GM18867 (cell line): ENCODE measurements around the gene PRIM2.
"Not testable (repeated sequence)": the region's sequence is repeated elsewhere in the genome, so short reads cannot be mapped to it uniquely, and the experiment has no call there.

ENCODE experiments used
- ATAC-seq: cut with Tn5 transposase; IDR thresholded peaks from one replicate; pipeline ENCODE4 v1.9.1; 2021; ENCODE audit warnings: mild to moderate bottlenecking, moderate library complexity; ENCODE audit not compliant: unreplicated experiment

The PRIM2 gene, protein sequence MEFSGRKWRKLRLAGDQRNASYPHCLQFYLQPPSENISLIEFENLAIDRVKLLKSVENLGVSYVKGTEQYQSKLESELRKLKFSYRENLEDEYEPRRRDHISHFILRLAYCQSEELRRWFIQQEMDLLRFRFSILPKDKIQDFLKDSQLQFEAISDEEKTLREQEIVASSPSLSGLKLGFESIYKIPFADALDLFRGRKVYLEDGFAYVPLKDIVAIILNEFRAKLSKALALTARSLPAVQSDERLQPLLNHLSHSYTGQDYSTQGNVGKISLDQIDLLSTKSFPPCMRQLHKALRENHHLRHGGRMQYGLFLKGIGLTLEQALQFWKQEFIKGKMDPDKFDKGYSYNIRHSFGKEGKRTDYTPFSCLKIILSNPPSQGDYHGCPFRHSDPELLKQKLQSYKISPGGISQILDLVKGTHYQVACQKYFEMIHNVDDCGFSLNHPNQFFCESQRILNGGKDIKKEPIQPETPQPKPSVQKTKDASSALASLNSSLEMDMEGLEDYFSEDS

DNA sequence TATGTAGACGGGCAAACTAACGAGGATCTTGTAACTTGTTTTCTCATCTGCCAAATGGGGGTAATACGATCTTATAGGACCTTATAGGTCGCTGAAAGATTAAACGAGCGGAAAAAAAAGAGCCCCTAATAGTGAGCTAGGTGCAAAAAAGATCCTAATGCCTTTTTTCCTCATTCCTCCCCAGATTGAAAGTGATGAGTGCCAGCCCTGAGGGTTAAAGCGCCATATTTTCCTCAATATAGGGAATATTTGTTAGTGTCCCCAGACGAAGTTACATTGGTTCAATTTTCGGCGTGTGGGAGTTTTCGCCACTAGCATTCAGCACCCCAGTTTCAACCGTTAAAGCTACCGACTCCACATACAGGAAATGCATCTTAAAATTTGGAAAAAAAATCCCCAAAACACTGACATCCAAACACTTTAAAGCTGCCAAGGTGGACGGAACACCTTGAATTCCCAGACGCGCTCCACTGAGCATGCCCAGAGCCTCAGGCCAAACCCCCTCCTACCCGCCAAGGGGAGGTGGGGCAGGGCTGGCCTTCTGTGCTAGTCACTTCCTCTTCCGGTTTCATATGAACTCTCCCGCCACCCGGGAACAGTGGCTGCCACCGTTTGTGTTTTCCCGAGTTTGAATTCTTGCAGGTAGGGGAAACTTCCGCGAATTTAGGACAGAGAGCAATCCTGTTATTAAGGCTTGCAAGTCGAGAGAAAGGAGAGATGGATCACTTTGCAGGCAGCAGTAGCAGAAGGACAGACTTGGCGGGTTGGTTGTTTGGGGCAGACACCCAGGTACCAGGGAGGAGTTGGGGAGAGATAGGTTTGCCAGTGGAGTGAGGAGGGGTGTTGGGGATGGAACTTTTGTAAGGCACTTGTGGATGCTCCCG, at the start of gene PRIM2:
Gene PRIM2 (plus strand): TSS at position 571 of the 884 bp plus-strand sequence. CDS start 816 bp downstream, outside the sequence.
- peak; percentile 85 for ATAC-seq

DNA sequence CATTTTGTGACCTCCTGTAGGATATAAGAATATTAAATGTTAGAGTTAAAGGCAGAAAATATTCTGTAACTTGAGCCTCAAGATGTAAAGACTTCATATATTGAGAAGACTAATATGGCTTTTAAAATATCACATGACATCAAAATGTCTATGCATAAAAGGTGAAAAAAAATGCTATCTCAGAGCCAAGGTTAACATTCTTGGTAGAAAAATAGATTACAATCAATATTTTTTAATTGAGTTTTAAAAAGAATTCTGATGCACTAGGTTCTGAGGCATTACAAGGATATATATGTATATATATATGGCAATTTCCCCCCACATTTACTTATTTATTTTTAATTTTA, 49.2 kb upstream of the PRIM2 start:
- no peak for ATAC-seq

DNA sequence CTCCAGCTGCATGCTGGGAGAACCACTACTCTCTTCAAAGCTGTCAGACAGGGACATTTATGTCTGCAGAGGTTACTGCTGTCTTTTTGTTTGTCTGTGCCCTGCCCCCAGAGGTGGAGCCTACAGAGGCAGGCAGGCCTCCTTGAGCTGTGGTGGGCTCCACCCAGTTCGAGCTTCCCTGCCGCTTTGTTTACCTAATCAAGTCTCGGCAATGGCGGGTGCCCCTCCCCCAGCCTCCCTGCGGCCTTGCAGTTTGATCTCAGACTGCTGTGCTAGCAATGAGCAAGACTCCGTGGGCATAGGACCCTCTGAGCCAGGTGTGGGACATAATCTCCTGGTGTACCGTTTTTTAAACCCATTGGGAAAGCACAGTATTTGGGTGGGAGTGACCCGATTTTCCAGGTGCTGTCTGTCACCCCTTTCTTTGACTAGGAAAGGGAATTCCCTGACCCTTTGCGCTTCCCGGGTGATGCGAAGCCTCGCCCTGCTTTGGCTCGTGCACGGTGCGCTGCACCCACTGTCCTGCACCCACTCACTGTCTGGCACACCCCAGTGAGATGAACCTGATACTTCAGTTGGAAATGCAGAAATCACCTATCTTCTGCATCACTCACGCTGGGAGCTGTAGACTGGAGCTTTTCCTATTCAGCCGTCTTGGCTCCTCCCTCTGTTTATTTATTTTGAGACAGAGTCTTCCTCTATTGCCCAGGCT, 43.2 kb upstream of the PRIM2 start:
- ATAC-seq, result not testable (repeated sequence)

DNA sequence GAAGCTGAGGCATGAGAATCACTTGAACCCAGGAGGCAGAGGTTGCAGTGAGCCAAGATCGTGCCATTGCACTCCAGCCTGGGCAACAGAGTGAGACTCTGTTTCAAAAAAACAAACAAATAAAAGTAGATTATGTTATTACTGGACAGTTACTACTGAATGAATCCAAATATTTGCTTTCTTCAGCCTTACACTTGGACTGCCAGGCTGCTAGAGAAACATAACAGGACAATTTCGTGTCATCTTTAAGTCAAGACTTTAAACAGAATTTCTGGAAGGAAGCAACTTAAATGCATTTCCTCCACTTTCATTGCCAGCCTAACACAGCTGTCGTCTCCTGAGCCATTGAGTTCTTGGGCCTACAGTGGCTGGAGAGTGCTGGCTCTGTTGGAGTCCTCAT, 42.0 kb upstream of the PRIM2 start:
- ATAC-seq, result no peak

DNA sequence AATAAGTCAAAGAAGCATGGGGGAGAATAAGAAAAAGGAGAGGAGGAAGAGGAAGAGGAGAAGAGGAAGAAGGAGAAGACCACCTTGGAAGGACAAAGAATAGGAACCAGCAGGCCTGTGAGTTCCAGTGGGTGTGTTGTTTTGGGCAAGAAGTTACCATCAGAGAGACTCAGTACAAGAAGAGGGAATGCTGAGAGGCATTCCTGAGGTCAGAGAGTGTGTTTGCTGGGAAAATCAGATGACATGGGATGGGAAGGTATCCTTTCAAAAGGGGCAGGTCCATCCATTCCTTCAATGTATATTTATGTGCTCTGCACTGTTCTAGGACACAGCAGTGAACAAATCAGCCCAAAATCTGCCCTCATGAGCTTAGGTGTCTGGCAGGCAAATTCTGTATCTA, 40.5 kb upstream of the PRIM2 start:
- ATAC-seq, result no peak

DNA sequence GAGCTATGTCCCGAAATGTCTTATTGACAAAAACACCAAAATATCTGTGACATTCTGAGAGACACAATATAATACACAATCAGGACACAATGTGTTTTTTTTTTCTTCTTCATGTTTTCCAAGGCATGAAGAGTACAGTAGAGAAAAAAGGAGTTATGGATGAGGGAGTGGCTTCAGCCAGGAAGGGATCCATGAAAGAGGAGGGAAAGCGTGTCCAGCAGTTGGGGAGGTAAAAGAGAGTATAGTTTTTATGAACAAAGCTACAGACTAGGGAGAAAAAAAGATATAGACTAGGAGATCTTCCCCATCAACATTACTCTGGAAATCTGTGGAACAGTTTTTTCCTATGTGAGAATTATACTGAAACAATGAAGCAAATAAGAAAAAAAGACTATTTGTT, 38.9 kb upstream of the PRIM2 start:
- ATAC-seq, result no peak

DNA sequence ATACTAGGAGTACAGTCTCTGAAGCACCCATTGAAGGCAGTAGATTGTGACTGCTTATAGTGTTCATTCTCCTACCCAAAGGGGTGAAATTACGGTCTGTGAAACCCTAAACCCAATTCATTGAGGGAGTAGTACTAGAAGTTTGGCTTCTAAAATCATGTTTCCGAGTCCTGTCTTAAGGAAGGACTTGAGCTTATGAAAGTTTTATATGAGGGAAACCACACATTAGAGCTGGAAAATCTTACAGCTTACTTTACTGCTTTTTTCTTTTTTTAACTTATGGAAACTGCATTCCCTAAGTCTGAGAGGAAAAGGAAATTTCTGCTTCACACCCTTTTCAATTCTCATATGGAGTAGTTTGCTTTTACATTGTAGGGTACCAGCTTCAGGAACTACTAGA, 38.4 kb upstream of the PRIM2 start:
- no peak for ATAC-seq

DNA sequence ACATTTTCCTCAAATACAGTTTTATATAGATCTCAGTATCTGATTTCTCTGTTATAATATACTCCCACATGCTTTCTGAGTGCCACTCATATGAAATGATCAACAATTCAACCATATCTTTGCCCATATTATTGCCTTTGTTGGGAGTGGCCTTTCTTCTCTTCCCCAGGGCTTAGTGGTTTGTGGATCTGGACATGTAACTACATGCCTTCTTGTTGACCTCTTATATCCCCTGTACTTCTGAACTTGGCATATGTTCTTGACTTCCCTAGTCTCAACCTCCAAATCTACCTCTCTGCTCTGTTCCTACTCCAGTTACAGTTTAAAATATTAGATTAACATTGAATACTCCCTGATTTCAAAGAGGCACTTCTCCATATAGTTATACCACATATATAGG, 34.3 kb upstream of the PRIM2 start:
- no peak for ATAC-seq

DNA sequence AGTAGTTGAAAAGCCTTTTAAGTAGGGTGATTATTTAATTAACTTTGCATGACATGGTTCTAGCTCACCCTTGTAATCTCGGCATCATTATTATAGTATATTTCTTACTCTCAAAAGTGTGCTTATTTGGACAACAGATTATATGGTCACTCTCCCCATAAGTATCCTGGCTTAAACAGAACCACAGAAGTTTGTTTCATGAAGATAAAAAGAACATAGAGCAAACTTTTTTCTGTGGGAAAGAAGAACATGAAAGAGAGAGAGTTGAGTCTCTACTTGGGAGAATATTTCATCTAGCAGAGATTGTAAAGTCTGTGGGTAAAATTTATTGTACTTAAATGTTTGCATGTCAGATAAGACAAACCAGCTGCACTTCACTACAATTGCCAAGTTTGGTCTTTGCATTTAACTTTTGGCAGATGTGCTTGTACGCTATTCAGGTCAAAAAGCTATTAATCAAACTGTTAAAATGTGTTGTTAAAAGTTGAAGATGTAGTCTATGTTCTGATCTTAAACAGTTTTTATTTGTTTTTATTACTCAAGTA, 33.4 kb upstream of the PRIM2 start:
- ATAC-seq, result no peak

DNA sequence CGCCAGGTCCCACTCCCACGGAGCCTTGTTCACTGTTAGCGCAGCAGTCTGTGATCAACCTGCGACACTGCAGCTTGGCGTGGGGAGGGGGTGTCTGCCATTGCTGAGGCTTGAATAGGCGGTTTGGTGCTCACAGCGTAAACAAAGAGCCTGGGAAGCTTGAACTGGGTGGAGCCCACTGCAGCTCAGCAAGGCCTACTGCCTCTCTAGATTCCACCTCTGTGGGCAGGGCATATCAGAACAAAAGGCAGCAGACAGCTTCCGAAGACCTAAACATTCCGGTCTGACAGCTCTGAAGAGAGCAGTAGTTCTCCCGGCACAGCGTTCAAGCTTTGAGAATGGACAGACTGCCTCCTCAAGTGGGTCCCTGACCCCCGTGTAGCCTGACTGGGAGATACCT, 29.3 kb upstream of the PRIM2 start:
- not testable (repeated sequence) for ATAC-seq

DNA sequence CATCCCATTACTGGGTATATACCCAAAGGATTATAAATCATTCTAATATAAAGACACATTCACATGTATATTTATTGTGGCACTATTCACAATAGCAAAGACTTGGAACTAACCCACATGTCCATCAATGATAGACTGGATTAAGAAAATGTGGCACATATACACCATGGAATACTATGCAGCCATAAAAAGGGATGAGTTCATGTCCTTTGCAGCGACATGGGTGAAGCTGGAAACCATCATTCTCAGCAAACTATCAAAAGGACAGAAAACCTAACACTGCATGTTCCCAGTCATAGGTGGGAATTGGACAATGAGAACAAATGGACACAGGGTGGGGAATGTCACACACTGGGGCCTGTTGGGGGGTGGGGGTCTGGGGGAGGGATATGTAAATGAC, 24.0 kb upstream of the PRIM2 start:
- ATAC-seq, result not testable (repeated sequence)

DNA sequence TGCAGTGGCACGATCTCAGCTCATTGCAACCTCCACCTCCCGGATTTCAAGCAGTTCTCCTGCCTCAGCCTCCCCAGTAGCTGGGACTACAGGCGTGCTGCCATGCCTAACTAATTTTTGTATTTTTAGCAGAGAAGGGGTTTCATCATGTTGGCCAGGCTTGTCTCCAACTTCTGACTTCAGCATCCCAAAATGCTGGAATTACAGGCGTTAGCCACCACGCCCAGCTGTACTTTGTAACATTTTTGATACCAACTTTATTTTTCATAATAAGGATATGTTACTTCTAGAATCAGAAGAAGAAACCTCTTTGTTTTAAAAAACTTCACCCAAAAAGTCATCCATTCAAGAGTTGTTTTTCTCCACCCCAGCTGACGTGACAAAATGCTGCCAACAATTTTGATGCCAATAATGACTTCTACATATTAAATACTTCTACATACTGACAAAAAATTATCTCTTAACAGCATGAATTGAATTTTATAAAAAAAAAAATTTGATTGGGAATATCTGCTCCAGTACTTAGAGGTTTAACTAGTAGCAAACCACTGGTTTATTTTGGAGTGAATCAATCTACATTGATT, 22.5 kb upstream of the PRIM2 start:
- ATAC-seq, result no peak

DNA sequence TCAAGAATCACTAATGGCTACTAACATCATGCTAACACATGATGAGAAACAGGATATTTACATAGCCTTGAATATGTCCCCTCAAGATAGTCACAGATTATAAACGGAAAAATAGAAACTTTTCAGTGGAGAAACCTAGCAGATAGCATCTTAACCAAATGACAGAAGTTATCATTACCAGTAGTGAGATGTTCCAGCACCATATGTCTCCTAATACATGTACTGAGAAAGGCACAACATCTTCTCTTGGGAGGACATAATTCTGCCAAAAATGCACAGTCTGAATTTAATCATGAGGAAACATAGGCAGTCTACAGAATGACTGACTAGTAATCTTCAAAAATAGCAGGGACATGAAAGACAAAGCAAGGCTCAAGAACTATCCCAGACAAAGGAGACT, 19.9 kb upstream of the PRIM2 start:
- no peak for ATAC-seq

DNA sequence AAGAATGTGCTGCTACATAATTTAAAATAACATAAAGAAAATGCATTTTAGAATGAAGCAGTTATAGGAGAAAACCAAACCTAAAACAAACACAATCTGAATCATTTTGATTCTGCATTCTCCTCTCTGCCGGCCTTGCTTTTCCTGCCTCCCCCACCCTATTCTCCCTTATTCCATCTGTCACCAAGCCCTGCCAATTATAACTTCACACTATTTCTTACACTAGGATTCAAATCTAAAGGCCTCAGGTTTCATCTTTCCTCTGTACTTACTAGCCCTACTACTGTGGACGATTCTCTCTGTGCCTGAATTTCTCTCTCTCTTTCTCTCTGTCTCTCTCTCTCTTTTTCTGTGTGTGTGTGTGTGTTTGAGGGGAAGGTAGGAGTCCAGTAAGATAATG, 18.7 kb upstream of the PRIM2 start:
- ATAC-seq, result no peak

DNA sequence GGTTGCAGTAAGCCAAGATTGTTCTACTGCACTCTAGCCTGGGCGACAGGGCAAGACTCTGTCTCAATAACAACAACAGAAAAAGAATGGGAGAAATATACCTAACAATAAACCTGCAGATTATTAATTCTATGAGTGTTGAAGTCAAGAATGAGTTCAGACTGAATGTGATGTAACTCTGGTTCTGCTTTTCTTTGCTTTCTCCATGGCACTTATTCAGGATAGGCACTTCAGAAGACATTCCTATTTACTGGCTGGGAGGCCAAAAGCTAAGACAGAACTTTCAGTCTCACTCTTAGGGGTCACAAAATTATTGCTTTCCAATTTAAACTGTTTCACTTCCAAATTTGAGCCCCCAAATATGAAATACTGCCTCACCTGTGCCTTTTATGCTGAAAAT, 15.7 kb upstream of the PRIM2 start:
- ATAC-seq, result no peak

DNA sequence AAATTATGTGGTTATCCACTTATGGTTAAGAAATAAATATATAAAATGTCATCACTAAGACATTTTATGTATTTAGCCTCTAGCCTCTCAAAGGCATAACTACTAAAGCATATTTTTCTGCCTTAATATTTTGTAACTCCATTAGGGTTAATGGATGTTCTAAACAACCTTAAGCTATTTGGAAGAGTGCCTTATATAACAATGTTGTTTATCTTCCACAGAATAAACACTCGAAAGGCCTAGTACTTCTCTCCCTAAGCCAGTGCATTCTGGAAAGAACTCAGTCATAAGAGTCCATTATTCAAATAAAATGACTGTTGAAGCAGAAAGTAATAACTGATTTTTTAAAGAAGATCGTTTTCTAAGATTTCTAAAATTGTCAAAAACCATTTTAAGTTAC, 15.0 kb upstream of the PRIM2 start:
- no peak for ATAC-seq

DNA sequence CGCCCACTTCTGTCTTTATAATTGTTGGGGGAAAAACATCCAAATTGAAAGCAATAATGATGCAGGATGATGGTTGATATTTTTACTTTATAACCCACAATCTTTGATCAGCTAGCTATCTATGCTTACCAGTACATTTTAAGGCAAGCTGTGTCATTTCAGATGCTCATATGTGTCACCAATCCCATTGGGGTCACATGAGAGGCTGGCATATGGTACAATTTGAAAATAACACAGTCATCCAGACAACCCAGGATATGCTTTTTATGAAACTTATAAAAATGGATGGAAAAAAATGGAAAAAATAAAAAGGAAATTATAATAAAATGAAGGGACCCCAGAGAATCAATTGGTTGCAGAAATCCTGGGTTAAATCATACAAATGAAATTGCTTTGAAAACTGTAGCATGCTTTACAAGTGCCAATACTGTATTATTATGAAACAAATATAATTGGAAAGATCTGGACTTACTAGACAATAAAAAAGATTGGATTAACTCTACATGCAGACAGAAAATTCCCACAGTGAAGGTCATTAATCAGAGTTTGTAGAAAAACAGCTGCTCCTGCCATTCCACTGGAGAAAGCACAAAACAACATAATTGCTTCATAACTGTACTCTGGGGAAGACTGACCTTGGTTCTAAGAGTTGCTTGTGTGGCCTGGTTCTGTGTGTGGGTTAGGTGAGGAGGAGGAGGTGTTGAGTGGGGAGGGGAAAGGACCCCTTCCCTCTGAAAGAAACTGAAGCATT, 13.3 kb upstream of the PRIM2 start:
- ATAC-seq, result no peak

DNA sequence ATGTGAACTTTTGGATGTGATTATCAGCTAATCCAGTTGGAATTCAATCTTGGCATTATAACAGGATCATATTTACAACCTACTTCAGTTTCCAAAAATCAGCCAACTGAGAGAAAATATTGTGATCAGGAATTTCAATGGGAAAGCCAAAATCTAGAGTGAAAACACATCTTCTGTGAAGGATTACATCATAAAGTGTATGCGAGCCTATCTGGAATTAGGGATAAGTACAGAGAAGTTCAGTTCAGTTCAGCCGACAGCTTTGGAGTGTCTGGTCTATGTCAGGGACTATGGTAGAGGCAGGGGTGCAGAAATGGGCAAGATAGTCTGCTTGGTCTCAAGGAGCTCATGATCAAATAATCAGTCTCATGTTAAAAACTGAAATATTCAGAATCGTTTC, 12.3 kb upstream of the PRIM2 start:
- no peak for ATAC-seq

DNA sequence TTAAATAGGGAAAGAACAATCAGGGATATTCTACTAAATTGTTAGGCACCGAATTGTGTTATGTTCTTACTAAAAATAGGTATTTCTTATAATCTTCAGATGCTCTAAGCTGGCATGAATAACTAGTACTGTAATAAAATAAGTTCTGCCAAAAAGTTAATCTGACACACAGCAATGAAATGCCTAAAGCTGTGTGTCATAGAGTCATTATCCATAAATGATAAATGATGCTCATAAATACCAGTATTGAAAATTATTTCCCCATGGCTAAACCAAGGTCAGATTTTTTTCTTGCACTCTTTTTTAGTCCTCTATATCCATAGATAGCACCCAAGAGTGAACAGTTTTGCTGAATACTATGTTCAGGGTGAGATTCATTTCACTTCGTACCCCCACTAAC, 11.7 kb upstream of the PRIM2 start:
- no peak for ATAC-seq

DNA sequence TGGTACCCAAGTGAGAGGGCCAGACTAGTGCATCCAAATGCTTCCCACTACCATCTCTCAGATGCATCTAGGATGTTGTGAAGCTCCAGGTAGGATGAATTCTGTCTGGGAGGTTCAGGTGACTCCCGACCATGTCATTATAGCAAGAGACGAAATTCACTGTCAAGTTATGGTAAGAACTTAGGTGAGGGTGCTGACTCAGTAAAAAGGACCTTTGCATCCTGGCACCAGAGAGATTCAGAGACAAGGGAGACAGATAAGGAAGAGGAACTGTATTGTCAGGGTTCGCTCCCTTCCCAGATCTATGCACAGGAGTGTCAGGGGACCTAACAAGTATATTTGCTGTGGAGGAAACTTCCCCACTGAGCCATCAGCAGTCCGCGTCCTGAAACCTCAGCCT, 11.2 kb upstream of the PRIM2 start:
- ATAC-seq, result no peak
